Prostate gland (tissue), 2 donors: Measurements from ENCODE around the gene KDM1A.

Source experiments
- POLR2A ChIP-seq: fragments of 450-650 bp; IDR thresholded peaks from one replicate; pipeline ENCODE4 v1.6.1; 2016; ENCODE audit warnings: antibody characterized with exemption, mild to moderate bottlenecking
- POLR2AphosphoS5 ChIP-seq: sonication (generic); formaldehyde crosslinking; IDR thresholded peaks from one replicate; pipeline ENCODE4 v1.6.1; 2017; ENCODE audit warnings: antibody characterized with exemption
- TF ChIP-seq, protein P1 (sequence below), 4 experiments: fragments of 200-600 bp in 2 of 4; fragments of 450-650 bp in 2 of 4; sonication (generic) in 2 of 4; IDR thresholded peaks; 1 replicate in 3 of 4; 2 replicates in 1 of 4; pipeline ENCODE4 v1.5.1; 2016 to 2019; ENCODE audit warnings: antibody characterized with exemption in 4 of 4, mild to moderate bottlenecking in 2 of 4, moderate library complexity in 2 of 4

DNA sequence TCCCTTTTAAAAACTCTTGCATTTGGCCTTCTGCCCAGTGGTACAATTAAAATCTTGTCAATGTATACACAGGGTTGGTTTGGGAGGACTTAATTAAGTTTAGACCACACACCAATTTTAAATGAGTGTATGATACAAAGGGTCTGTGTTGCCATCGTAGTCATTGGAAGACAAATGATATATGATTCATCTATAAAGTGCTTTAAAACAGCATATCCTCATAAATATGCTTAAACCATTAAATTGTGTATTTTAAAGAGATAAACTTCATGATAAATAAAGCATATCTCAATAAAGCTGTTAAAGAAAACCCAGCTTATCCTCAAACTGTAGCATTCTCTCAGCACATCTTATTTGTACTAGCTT lies 79.9 kb downstream of the KDM1A start:
- TF ChIP-seq, protein P1, sequence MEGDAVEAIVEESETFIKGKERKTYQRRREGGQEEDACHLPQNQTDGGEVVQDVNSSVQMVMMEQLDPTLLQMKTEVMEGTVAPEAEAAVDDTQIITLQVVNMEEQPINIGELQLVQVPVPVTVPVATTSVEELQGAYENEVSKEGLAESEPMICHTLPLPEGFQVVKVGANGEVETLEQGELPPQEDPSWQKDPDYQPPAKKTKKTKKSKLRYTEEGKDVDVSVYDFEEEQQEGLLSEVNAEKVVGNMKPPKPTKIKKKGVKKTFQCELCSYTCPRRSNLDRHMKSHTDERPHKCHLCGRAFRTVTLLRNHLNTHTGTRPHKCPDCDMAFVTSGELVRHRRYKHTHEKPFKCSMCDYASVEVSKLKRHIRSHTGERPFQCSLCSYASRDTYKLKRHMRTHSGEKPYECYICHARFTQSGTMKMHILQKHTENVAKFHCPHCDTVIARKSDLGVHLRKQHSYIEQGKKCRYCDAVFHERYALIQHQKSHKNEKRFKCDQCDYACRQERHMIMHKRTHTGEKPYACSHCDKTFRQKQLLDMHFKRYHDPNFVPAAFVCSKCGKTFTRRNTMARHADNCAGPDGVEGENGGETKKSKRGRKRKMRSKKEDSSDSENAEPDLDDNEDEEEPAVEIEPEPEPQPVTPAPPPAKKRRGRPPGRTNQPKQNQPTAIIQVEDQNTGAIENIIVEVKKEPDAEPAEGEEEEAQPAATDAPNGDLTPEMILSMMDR (IDR thresholded peaks at IDR 0.05) = no peak
- TF ChIP-seq POLR2A = no peak
- no peak for TF ChIP-seq POLR2AphosphoS5
